Measurements from ENCODE around the gene PDZRN4.
"Not testable (repeated sequence)": the region's sequence is repeated elsewhere in the genome, so short reads cannot be mapped to it uniquely, and the experiment has no call there.

PDZRN4 gene

DNA sequence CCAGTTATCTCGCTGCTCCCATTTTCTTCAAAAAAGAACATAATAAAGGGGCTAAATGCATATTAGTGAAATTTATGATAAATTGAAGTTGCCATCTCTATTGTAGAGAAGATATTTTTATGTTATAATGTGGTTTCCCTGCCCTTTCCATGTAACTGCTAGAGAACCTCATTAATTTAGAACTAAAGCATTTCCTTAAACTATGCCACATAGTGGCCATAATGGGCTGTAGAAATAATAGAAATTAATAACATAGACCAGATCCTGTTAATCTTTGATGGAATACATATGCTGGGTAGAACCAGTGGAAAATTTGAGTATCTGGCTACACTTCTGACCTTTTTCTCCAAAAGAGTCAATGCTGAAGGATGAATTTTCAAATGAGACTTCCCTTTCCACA is 376.7 kb downstream of the PDZRN4 start:
- no peak for DNase-seq (ENCODE audit: low spot score)

DNA sequence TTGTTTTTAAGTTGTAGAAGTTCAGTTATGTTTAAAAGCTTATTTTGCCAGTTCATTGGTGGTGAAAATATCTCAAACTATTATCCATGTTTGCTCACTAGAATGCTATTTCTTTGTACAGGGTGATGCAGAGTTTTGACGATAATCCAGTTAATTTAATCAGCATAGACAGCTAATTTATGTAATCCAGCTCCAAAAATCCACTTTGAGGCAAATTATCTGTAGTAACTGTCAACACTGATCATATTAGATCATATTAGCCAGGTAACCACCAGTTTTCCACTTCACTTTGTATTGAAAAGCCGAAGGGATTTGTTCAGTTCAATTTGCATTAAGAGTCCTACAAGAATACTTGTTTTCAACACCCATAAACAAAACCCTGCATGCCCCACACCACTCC is 378.6 kb downstream of the PDZRN4 start:
- DNase-seq (ENCODE audit: low spot score): no peak

DNA sequence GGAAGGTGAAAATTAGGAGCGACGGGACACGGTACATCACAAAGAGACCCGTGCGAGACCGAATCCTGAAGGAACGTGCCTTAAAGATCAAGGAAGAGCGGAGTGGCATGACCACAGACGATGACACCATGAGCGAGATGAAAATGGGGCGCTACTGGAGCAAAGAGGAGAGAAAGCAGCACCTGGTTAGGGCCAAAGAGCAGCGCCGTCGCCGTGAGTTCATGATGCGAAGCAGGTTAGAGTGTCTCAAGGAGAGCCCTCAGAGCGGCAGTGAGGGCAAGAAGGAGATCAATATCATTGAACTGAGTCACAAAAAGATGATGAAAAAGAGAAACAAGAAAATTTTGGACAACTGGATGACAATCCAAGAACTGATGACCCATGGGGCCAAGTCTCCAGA is 385.3 kb downstream of the PDZRN4 start:
- DNase-seq (ENCODE audit: low spot score): no peak

DNA sequence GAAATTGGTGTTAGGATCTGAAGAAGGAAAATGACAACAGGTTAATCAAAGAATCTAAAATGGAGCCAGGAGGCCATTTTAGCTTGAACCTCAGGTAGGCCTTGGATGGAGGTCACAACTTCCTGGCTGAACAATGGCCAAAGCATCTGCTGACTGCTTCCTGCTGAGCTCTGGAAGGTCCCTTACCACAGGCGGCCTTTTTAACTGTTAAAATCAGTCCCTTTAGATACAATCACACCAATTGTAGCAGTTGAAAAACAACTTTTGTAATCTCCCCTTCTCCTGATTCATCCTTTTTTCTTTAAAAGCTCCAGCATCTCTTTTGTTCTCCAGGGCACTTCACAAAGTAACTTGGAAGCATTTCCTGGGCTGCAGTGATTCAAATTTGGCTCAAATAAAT is 388.8 kb downstream of the PDZRN4 start:
- DNase-seq (ENCODE audit: low spot score): no peak

DNA sequence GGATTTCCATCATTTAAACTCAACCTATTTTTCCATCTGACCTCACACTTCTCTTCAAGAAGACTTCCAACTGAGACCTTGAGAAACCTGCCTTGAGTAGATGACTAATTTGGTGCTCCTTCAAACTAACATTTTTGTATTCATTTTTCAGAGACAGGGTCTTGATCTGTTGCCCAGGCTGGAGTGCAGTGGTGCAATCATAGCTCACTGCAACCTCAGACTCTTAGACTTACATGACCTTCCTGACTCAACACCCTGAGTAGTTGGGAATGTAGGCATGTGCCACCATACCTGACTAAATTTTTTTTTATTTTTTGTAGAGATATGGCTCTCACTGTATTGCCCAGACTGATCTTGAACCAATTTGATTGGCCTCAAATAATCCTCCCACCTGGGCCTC is 389.9 kb downstream of the PDZRN4 start:
- no peak for DNase-seq (ENCODE audit: low spot score)

DNA sequence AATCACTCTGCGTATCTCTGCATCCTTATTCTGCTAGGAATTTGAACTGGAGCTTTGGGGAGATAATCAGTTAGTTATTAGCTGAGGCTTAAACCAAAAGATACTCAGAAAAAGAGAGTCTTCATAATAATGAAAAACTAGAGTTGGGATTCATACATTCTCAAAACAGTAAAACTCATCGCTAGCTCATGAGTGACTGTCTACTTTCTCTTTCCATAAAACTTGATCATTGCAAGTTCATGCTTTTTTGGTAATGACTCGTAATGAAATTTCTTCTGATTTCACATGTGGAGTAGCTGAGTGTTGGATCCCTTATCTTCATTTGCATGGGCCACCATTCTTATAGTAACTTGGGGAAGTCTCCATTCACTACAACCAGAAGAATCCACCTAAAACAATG is 397.7 kb downstream of the PDZRN4 start:
- no peak for DNase-seq (ENCODE audit: low spot score)

DNA sequence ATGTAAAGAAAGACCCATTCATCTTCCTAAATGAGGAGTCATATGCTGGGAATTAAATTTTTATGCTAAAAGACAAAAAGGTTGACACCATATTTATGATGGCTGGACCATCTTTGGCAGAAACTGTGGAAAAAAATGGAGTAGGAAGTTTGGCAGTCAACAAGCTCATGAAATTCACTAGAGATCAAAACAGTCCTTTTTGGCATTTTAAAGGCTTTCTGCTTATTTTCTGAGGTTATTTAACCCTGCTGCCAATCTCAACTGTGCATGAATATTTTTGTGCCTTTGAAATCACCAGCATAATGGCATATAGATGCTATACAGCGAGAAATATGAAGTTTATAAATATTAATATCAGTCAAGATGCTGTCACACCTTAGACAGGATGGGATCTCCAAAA is 399.5 kb downstream of the PDZRN4 start:
- DNase-seq (ENCODE audit: low spot score): no peak

DNA sequence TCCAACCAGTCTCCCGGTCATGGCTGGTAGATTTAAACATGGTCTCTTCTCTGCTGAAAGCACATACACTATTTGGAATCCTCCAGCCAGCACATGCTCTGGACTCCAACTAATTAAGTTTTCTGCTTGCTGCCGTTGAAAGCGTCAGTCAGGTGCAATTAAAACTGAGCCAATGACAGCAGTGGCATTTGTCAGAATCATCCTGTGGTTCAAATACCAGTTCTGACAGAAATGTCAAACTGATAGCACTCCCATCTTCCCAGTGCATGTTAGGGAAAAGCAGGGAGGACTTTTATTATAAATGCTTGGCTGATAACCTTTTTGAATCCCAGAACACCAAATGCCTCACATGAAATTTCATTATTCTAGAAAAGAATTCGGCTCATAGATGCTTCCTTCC is 401.8 kb downstream of the PDZRN4 start:
- DNase-seq (ENCODE audit: low spot score): no peak

DNA sequence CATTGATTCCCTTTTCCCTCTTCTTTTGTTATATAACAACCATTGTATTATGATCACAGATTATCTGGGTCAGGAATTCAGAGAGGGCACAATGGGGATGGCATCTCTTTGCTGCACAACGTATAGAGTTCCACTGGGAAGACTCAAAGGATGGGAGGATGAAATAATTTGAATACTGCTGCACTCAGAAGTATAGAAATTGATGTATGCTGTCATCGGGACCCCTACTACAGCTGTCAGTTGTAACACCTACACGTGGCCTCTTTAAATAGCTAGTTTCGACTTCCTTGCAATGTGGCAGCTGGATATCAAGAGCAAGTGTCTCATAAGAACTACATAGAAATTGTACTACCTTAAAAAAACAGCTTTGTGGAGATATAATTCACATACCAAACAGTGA is 408.1 kb downstream of the PDZRN4 start:
- DNase-seq (ENCODE audit: low spot score): no peak

DNA sequence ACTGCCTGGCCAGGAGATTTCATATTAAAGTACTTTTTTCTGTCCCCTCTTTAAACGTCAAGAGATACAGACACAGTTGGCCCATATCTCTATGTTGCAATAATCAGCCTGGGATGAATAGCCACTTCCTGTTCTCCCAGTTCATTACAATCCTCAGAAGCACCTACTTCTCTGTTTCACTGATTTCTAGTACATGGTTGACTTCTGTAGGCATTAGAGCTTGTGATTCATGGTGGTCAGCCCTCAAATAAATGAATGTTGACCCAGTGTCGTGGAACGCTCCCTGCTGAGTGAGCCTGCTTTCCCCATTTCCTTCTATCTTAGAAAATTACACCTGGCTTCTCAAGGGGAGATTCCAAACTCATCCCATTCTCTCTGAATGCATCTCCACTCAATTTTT is 416.7 kb downstream of the PDZRN4 start:
- no peak for DNase-seq (ENCODE audit: low spot score)

DNA sequence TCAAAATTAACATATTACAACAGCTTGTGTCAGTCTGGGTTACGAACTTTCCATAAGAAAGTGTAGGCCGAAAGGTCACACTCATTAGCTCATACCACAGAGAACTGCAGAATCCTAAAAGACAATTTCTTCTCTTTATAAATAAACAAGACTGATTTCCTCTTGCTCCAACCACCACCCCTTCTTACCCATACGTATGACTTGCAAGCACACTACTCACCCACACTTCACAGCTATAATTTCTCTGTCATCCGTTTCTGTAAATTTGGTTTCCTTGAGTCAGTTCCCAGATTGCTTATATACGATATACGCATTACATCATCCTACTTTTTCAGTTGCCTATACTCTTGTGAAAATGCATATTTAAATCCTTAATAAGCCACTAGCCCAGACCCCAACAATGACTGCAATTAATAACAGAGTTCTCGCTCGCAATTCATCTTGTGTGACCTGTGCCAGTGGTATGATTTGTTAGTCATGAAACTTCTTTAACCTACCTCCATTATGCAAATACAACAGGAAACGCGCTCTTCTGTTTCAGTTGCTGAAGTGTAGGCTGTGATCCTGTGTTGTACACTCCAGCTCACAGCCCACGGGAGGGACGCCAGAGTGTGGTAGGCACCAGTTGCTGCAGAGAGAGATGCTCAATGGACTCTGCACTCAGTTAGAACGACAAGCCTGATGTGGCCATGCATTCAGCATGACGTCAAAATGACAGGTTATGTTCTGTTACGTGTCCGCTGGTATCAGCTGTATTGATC is 417.6 kb downstream of the PDZRN4 start:
- DNase-seq (ENCODE audit: low spot score): no peak

DNA sequence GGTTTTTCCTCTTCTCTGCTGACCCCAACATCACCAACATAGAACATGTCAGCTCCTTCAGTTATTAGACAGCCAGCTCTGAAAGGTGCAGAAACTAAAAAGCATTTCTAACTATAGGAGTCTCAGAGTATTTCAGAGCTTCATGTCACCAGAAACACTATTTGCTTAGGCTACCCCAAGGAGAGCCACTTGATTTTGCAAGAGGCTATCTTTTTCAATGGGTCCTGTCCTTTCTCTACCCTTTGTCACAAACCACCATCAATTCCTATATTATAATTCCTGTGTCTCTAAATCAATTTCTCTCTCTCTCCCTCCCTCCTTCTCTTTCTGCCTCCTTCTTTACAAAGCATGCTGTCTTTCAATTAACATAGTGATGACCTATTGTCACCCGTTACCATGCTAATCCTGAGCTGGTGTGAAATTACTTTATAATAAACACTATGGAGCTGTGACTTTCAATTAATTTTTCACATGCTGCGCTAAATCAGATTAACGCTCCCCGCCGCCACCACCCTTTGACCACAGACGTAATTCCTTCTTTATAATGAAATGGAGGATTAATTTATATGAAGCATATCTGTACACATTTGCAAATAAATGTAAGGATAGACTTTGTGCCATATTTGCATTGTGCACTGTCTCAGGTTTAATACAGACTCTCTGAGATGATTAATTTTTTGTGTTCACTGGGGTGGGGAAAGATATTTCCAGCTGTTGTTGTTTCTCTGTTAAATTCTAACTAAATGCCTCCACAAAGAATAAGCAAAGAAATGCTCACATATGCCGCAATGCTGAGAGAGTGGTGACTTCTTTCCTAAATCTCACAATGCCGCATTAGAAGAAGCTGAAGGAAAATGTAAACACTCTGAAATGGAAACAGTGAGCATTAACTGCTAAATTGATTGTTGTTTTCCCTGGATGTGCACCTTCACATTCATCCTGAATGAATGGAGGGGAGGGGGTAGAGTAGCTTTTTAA is 418.6 kb downstream of the PDZRN4 start:
- no peak for DNase-seq (ENCODE audit: low spot score)

DNA sequence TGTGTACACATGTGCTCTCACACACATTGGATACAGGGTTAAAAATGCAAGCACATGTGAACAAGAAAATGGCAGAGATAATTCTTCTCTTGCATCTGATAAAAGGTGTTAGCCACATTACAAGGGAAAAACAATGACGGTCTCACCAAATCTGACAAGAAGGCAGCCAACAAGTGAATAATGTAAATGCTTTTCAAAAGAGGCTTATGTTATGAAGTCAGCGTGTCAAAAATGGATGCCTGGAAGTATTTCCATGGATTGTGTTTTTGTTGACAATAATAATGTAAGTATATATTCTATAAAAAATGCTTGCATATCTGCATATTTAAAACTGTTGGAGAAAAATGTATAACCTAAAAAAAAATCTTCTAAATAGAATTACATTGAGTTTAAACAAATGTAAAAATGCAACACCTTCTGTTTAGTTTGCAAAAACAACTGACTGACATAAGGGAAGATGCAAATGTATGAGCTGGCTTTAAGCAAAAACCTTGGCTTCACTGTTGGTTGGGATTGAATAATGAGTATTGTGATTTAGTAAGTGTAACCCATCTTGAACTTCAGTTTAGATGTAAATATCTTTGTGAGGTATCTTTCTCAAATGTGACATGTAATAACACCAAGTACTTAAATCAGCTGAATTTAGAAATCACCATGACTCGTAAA is 424.9 kb downstream of the PDZRN4 start:
- no peak for DNase-seq (ENCODE audit: low spot score)

DNA sequence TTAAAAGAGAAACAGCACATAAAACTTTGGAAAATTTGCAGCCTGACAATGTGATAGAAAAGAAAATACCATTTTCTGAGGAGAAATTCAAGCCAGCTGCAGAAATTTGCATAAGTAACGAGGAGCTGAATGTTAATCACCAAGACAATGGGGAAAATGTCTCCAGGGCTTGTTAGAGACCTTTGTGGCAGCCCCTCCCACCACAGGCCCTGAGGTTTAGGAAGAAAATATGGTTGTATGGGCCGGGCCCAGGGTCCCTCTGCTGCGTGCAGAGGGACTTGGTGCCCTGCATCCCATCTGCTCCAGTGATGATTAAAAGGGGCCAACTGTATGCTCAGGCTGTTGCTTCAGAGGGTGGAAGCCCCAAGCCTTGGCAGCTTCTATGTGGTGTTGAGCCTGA is 427.1 kb downstream of the PDZRN4 start:
- DNase-seq (ENCODE audit: low spot score): not testable (repeated sequence)

DNA sequence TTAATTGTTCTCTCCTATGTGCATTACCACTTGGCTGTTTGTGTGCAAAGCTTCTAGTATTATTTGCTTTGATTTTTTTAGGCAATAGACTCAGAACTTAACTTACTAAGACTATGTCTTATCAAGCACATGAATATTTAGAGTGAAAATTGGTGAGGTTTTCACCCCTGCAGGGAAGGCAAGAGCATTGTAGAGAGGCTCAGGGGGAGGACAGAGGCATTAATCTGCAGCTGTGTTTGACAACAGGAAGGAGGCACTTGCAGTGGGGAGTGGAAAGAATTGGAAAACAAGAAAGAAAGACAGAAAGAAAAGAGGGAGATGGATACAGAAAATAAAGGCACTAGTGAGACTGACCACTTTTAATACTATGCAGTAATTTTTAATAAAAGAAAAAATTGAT is 431.6 kb downstream of the PDZRN4 start:
- DNase-seq (ENCODE audit: low spot score): no peak

DNA sequence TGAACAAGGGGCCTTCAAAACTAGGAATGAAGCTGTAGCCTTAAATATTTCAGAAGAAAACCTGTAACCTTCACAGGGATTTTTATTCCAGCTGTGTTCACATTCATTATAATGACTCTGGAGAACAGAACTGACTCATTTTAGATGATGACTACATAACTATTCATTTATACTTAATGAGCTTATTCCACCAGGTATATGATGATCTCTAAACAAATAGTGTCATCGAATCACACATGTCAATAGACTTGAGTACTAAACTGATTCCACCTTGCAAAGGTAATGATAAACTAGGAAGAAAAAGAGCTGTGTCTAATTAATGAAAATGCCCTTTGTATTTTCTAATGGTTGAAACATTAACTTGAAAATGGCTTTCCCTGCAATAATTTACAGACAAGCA is 433.2 kb downstream of the PDZRN4 start:
- DNase-seq (ENCODE audit: low spot score): no peak
